Pons (tissue), 1 donor: ENCODE measurements around the gene ITPRID1.

Source experiments
- DNase-seq: peaks from one replicate; pipeline ENCODE4 v3.0.0-alpha.2; 2016; ENCODE audit warnings: low spot score

The ITPRID1 gene

GRCh38 chr7:31695859-31696614 lies 182.1 kb downstream of the ITPRID1 start:
- no peak for DNase-seq

DNA sequence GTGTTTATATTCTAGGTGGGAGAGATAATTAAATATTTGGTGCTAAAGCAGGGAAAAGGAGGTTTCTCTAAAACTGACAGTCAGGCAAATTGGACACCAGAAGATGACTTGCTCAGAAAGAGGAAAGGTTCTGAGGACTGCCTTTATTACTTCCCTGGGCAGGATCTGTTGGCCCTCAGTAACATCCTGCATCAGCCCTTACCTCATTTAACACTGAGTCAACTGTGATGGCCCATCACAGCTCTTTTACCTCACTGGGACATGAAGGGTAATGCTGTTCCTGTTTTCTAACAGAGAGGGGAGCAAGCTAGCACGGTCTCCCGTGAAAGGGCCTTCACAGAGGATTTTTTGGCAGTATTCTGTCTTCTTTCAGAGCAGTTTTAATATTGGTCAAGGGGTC lies 185.2 kb downstream of the ITPRID1 start:
- DNase-seq, result no peak

DNA sequence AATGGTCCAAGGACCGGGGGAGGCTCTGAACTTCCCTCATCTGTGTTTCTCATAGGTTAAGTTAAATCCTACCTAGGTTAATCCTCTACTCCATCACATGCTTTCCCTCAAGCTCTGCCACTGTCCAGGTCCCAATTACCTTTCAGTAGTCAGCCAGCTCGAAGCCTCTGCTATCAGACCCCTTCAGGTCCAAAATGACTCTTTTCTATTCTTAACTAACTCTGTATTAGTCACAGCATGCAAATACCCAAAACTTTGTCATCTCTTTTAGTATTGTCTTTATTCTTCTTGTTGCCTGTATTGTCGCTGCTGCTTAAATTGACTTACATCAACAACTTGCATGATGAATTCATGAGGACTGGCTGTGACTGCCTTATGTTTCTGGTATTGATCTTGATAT lies 188.5 kb downstream of the ITPRID1 start:
- no peak for DNase-seq

DNA sequence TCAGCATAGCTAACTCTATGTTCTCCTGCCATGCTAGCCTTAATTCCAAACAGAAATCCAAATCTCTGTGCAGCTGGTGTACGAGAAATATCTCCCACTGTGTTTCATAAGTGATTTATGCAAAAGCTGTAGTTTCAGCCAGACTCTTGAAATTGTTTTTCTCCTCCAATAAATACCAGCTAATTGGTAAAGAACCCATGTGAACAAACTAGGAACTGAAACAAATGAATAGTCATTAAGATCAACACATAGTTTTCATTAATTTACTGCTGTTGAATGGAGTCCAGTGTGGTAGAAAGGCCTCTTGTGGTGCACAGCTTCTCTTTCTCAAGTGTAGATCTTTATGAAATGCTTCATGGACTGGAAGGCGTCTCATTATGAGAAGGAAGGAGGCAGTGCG lies 191.5 kb downstream of the ITPRID1 start:
- DNase-seq, result no peak

DNA sequence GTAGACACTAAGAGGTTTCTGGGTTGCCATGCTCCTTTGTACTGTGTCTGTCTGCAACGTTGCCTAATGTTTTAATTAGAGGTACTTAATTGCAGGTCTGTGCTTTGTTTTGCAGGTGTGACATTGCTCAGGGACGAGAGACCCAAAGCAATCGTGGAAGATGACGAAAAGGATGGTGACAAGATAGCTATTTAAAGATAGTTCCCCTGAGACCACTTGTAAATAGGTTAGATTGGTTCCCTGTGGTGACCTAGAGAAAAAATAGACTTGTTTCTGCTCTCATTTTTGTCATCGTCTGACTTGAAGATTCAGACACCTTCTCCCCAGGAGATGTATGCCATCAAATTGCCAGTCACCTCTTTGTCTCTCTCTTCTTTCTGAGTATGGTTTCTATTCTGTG lies 193.2 kb downstream of the ITPRID1 start:
- no peak for DNase-seq
